ENCODE results near the gene ITGB1BP1.

The ITGB1BP1 gene

DNA sequence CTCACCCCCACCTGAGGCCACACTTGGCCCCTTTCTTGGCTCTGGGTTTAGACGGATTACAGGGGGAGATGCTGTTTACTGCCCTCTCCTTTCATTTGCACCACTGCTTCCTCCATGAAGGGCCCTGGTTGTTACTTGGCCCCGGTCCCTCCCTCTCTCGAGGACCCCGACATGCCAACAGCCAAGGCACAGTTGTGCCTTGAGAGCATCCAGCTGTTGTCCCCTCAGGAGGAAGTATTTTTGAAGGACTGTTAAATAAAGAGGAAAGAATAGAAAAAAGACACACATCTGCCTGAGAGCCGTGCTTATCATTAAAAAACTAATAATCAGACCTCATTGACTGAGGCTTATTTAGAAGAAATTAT, 44.0 kb downstream of the ITGB1BP1 start:
- Histone ChIP-seq H4K20me1 (ENCODE audit: insufficient read depth, low read length) (no peaks in the 10 kb centered on the region), H2AFZ (ENCODE audit: low read length) (no peak overlapping the region), H3K4me1 (ENCODE audit: low read length) (no peaks in the 10 kb centered on the region), H3K9ac (ENCODE audit: low read length) (no peak overlapping the region), H3K27me3 (replicated peaks; ENCODE audit: insufficient read depth, low read length) (no peaks in the 10 kb centered on the region), H3F3A (ENCODE audit: insufficient read depth, low read length) (no peaks in the 10 kb centered on the region), H3K9me3 (replicated peaks; ENCODE audit: insufficient read depth, low read length) (no peaks in the 10 kb centered on the region), H3K9me2 (replicated peaks; ENCODE audit: insufficient read depth, low read length) (no peaks in the 10 kb centered on the region), H3K79me2 (ENCODE audit: low read length) (no peaks in the 10 kb centered on the region), H3K27ac (ENCODE audit: low read length) (no peak overlapping the region), H3K4me2 (ENCODE audit: low read depth, low read length) (no peak overlapping the region), H3K36me3 (replicated peaks; ENCODE audit: insufficient read depth, low read length) (no peaks in the 10 kb centered on the region; the same call in 1 of the 2 replicates), H3K4me3 (ENCODE audit: low read length) (no peak overlapping the region)
- TF ChIP-seq EZH2 (optimal IDR thresholded peaks at IDR 0.05; ENCODE audit: low read depth, low read length) (no peak), EZH2phosphoT487 (IDR thresholded peaks at IDR 0.05; ENCODE audit: low read length) (no peak)
- TF ChIP-seq, protein P1, sequence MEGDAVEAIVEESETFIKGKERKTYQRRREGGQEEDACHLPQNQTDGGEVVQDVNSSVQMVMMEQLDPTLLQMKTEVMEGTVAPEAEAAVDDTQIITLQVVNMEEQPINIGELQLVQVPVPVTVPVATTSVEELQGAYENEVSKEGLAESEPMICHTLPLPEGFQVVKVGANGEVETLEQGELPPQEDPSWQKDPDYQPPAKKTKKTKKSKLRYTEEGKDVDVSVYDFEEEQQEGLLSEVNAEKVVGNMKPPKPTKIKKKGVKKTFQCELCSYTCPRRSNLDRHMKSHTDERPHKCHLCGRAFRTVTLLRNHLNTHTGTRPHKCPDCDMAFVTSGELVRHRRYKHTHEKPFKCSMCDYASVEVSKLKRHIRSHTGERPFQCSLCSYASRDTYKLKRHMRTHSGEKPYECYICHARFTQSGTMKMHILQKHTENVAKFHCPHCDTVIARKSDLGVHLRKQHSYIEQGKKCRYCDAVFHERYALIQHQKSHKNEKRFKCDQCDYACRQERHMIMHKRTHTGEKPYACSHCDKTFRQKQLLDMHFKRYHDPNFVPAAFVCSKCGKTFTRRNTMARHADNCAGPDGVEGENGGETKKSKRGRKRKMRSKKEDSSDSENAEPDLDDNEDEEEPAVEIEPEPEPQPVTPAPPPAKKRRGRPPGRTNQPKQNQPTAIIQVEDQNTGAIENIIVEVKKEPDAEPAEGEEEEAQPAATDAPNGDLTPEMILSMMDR (IDR thresholded peaks at IDR 0.05; ENCODE audit: low read length), result no peak
- DNase-seq, result no peak

DNA sequence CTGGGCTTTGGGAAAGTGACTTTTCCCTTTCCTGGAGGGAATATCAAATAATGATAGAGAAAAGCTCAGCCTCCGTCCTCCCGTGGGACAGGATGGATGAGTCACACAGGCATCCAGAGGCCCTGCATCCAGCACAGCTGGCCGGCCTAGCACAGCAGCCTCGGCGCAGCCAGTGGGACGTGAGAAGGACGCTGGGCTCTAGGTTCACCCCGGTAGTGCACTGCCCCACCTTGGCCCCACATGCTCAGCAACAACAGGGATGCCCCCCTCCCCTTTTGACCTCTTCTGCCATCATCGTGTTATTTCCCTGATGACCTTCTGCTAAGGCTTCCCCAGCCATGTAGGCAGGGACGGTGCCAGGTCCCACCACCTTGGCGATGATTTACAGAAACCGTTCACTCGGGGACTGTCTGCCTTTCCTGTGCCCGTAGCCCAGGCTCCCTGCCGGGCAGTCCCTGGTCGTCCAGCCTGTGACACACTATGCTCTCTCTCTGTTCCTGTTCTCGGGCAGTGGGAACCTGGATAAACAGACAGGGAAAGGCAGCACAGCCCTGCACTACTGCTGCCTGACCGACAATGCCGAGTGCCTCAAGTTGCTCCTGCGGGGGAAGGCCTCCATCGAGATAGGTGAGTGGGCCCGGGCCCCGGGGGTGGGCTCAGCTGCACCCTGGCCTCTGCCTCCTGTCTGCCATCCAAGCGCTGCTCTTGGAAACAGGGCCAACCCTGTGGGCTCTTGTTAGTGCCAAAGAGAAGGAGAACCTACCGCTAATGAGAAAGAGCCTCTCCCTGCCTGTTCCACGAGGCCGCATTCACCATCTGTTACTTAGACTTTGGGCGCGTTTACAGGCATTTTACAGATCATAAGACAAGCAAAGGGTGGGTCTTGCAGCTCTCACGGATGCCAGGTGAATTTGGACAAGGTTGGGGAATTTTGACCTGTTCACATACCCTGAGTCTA, 44.6 kb downstream of the ITGB1BP1 start:
- Histone ChIP-seq H2AFZ (ENCODE audit: low read length) (no peak overlapping the region), H3K4me2 (ENCODE audit: low read depth, low read length) (no peak overlapping the region), H3K4me1 (ENCODE audit: low read length) (no peaks in the 10 kb centered on the region), H3K27me3 (replicated peaks; ENCODE audit: insufficient read depth, low read length) (no peaks in the 10 kb centered on the region), H3K27ac (ENCODE audit: low read length) (no peak overlapping the region), H3K9me3 (replicated peaks; ENCODE audit: insufficient read depth, low read length) (no peaks in the 10 kb centered on the region), H3K79me2 (ENCODE audit: low read length) (no peaks in the 10 kb centered on the region), H3K4me3 (ENCODE audit: low read length) (no peak overlapping the region), H4K20me1 (ENCODE audit: insufficient read depth, low read length) (no peaks in the 10 kb centered on the region), H3K9me2 (replicated peaks; ENCODE audit: insufficient read depth, low read length) (no peaks in the 10 kb centered on the region), H3K36me3 (replicated peaks; ENCODE audit: insufficient read depth, low read length) (no peaks in the 10 kb centered on the region), H3K9ac (ENCODE audit: low read length) (no peak overlapping the region), H3F3A (ENCODE audit: insufficient read depth, low read length) (no peaks in the 10 kb centered on the region)
- no peak for DNase-seq
- TF ChIP-seq, protein P1 (IDR thresholded peaks at IDR 0.05; ENCODE audit: low read length), result no peak
- TF ChIP-seq EZH2phosphoT487 (IDR thresholded peaks at IDR 0.05; ENCODE audit: low read length) (no peak), EZH2 (optimal IDR thresholded peaks at IDR 0.05; ENCODE audit: low read depth, low read length) (no peak)

DNA sequence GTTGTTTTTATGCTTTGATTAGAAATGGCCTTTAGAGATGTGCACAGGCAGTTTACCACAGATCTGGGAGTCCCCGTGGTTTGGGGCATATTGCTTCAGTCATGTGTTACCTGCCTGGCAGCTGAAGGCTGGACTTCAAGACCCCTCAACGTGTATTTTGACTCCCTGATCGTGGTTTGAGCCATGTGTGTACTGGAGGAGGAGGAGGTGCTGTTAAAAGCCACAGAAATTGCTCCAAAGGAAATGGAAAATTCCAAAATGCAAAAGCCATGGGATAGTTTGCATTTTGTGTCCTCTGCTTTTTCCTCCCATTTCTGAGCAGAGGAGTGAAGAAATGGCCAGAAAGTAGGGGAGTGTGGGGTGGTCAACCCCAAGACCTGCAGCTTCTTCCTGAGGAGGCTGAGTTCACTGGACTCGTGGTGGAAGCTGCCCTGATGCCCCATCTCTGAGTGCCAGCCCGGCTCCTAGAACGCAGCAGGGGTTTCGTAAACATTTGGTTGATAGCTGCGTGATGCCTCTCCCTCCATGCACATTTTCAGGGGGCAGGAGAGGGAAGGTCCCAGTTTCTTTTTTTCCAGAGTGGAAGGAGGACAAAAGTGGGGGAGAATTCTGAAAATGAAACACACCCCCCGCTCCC, 45.7 kb downstream of the ITGB1BP1 start:
- Histone ChIP-seq H3K4me1 (ENCODE audit: low read length) (no peaks in the 10 kb centered on the region), H3K9me3 (replicated peaks; ENCODE audit: insufficient read depth, low read length) (no peaks in the 10 kb centered on the region), H4K20me1 (ENCODE audit: insufficient read depth, low read length) (no peaks in the 10 kb centered on the region), H3K36me3 (replicated peaks; ENCODE audit: insufficient read depth, low read length) (no peaks in the 10 kb centered on the region), H2AFZ (ENCODE audit: low read length) (no peak overlapping the region), H3K9ac (ENCODE audit: low read length) (no peak overlapping the region), H3K27ac (ENCODE audit: low read length) (no peak overlapping the region), H3K4me2 (ENCODE audit: low read depth, low read length) (no peak overlapping the region), H3K79me2 (ENCODE audit: low read length) (no peaks in the 10 kb centered on the region), H3K9me2 (replicated peaks; ENCODE audit: insufficient read depth, low read length) (no peaks in the 10 kb centered on the region), H3K27me3 (replicated peaks; ENCODE audit: insufficient read depth, low read length) (no peaks in the 10 kb centered on the region), H3K4me3 (ENCODE audit: low read length) (no peak overlapping the region), H3F3A (ENCODE audit: insufficient read depth, low read length) (no peaks in the 10 kb centered on the region)
- no peak for DNase-seq
- TF ChIP-seq, protein P1 (IDR thresholded peaks at IDR 0.05; ENCODE audit: low read length), result no peak
- TF ChIP-seq EZH2phosphoT487 (IDR thresholded peaks at IDR 0.05; ENCODE audit: low read length) (no peak), EZH2 (optimal IDR thresholded peaks at IDR 0.05; ENCODE audit: low read depth, low read length) (no peak)

All from MM.1S (cell line).